Prostate gland (tissue), 2 donors: ENCODE data around the gene BACH1. TPM values are rescaled to one million over a fixed set of nuclear protein-coding genes. Genes with fewer than 3 reads are reported as not detected.

Experiments used
- DNase-seq: peaks from one replicate; pipeline ENCODE4 v3.0.0-alpha.2; 2019; ENCODE audit warnings: low spot score
- H3K27ac ChIP-seq, 2 donors: fragments of 200-600 bp; sonication (generic); 2 replicates each; pipeline ENCODE4 v1.5.1; 2017 to 2019
- H3K27me3 ChIP-seq: fragments of 200-600 bp; sonication (generic); replicated peaks from 2 replicates; pipeline ENCODE4 v1.5.1; 2019; ENCODE audit not compliant: insufficient read depth
- H3K36me3 ChIP-seq, 2 donors: fragments of 200-600 bp; sonication (generic); 1 replicate in 1 of 2; 2 replicates in 1 of 2; pipeline versions ENCODE4 v1.5.1 to v1.8.1; 2017 to 2019
- H3K4me1 ChIP-seq: fragments of 200-600 bp; sonication (generic); replicated peaks from 2 replicates; pipeline ENCODE4 v1.5.1; 2019
- H3K4me3 ChIP-seq, 2 donors: fragments of 200-600 bp; sonication (generic); 2 replicates each; pipeline ENCODE4 v1.5.1; 2017 to 2019
- H3K9me3 ChIP-seq: fragments of 200-600 bp; sonication (generic); 2 replicates; pipeline ENCODE4 v1.5.1; 2017
- CTCF ChIP-seq, 4 experiments: fragments of 200-600 bp in 2 of 4; fragments of 450-650 bp in 2 of 4; sonication (generic) in 2 of 4; IDR thresholded peaks; 1 replicate in 3 of 4; 2 replicates in 1 of 4; pipeline ENCODE4 v1.5.1; 2016 to 2019; ENCODE audit warnings: antibody characterized with exemption in 4 of 4, mild to moderate bottlenecking in 2 of 4, moderate library complexity in 2 of 4
- POLR2A ChIP-seq: fragments of 450-650 bp; IDR thresholded peaks from one replicate; pipeline ENCODE4 v1.6.1; 2016; ENCODE audit warnings: antibody characterized with exemption, mild to moderate bottlenecking
- POLR2AphosphoS5 ChIP-seq: sonication (generic); formaldehyde crosslinking; IDR thresholded peaks from one replicate; pipeline ENCODE4 v1.6.1; 2017; ENCODE audit warnings: antibody characterized with exemption
- WGBS: methylation state at CpG from one replicate; pipeline ENCODE4 v1.1.5; 2018; 5-methylcytosine and 5-hydroxymethylcytosine counted together
- intact Hi-C: fragments of 100-400 bp; cut with DNase I; formaldehyde crosslinking; loops from one replicate; pipeline ENCODE4 v1.14.2; 2022
- total RNA-seq, 2 donors: library from RNA; depleted of rRNA; stranded (reverse); fragments of >200 nt; gene quantifications; one replicate each; pipeline ENCODE4 v1.1.0, GENCODE V29; 2016

BACH1 gene
- total RNA-seq, 2 donors from 2014 or later, result 42.4 to 46.2 TPM

GRCh38 chr21:29335720-29336119, 37.0 kb downstream of the BACH1 start:
- Histone ChIP-seq H3K4me3 (no peak overlapping the region), H3K4me1 (no peaks in the 10 kb centered on the region), H3K27ac (no peak overlapping the region), H3K36me3 (no peaks in the 10 kb centered on the region), H3K9me3 (no peaks in the 10 kb centered on the region), H3K27me3 (no peaks in the 10 kb centered on the region)
- intact Hi-C loops, result no loop called here
- no peak for TF ChIP-seq CTCF (IDR thresholded peaks at IDR 0.05)
- TF ChIP-seq POLR2AphosphoS5, result no peak
- TF ChIP-seq POLR2A, result no peak
- no peak for DNase-seq
- WGBS, result 69% methylated on average over 3 of the region's 3 CpGs

- intact Hi-C loops, result no loop called here
- Histone ChIP-seq H3K36me3 (no peaks in the 10 kb centered on the region), H3K27ac (no peak overlapping the region), H3K27me3 (no peaks in the 10 kb centered on the region), H3K4me1 (no peaks in the 10 kb centered on the region), H3K9me3 (no peaks in the 10 kb centered on the region), H3K4me3 (no peak overlapping the region)
- WGBS, result 97% methylated on average over 4 of the region's 4 CpGs
- TF ChIP-seq POLR2A (no peak), CTCF (IDR thresholded peaks at IDR 0.05) (no peak), POLR2AphosphoS5 (no peak)
- no peak for DNase-seq
Measured at GRCh38 chr21:29338256-29338655, 39.5 kb downstream of the BACH1 start.

- DNase-seq, result no peak
- intact Hi-C loops, result loop anchor here (5.0 kb wide), 1 partner anchor 38 kb away; no protein-coding TSS in a partner anchor
- no peak overlapping the region for H3K4me3 ChIP-seq
- no peaks in the 10 kb centered on the region for H3K4me1 ChIP-seq
- no peaks in the 10 kb centered on the region for H3K9me3 ChIP-seq
- no peak overlapping the region for H3K27ac ChIP-seq
- TF ChIP-seq POLR2AphosphoS5 (no peak), POLR2A (no peak), CTCF (IDR thresholded peaks at IDR 0.05) (no peak)
- no peaks in the 10 kb centered on the region for H3K36me3 ChIP-seq
- no peaks in the 10 kb centered on the region for H3K27me3 ChIP-seq
Measured at GRCh38 chr21:29340228-29340627, 41.5 kb downstream of the BACH1 start.

- DNase-seq, result no peak
- no peak for TF ChIP-seq POLR2AphosphoS5
- no peak for TF ChIP-seq POLR2A
- no peak for TF ChIP-seq CTCF (IDR thresholded peaks at IDR 0.05)
- Histone ChIP-seq H3K9me3 (no peaks in the 10 kb centered on the region), H3K27ac (no peak overlapping the region), H3K27me3 (no peaks in the 10 kb centered on the region), H3K4me3 (no peak overlapping the region), H3K36me3 (no peaks in the 10 kb centered on the region), H3K4me1 (no peaks in the 10 kb centered on the region)
- 78% methylated on average over 9 of the region's 9 CpGs for WGBS
- intact Hi-C loops, result loop anchor here (5.0 kb wide), 1 partner anchor 40 kb away; no protein-coding TSS in a partner anchor
Measured at GRCh38 chr21:29342363-29342957, 43.7 kb downstream of the BACH1 start.

GRCh38 chr21:29343519-29343918, 44.8 kb downstream of the BACH1 start:
- Histone ChIP-seq H3K9me3 (no peaks in the 10 kb centered on the region), H3K4me1 (no peaks in the 10 kb centered on the region), H3K36me3 (no peaks in the 10 kb centered on the region), H3K4me3 (no peak overlapping the region), H3K27me3 (no peaks in the 10 kb centered on the region), H3K27ac (no peak overlapping the region)
- 50% methylated on average over 4 of the region's 4 CpGs for WGBS
- DNase-seq, result no peak
- TF ChIP-seq POLR2A, result no peak
- TF ChIP-seq POLR2AphosphoS5, result no peak
- no peak for TF ChIP-seq CTCF (IDR thresholded peaks at IDR 0.05)
- intact Hi-C loops, result loop anchor here (5.0 kb wide), 1 partner anchor 41 kb away; no protein-coding TSS in a partner anchor
